Glomerular endothelial cell (primary cell): ENCODE results near the gene CPTP. TPM values are rescaled to one million over a fixed set of nuclear protein-coding genes. Genes with fewer than 3 reads are reported as not detected.

Experiments
- DNase-seq: peaks from one replicate; pipeline ENCODE4 v3.0.0-alpha.2; 2011; ENCODE audit warnings: low read depth, low spot score; ENCODE audit errors: extremely low read depth
- total RNA-seq: library from RNA; depleted of rRNA; stranded (reverse); fragments of >200 nt; gene quantifications from 2 replicates; pipeline ENCODE4 v1.2.3, GENCODE V29; 2015

The CPTP gene
- total RNA-seq, 1 donor from 2014 or later: 56.5 TPM

DNA sequence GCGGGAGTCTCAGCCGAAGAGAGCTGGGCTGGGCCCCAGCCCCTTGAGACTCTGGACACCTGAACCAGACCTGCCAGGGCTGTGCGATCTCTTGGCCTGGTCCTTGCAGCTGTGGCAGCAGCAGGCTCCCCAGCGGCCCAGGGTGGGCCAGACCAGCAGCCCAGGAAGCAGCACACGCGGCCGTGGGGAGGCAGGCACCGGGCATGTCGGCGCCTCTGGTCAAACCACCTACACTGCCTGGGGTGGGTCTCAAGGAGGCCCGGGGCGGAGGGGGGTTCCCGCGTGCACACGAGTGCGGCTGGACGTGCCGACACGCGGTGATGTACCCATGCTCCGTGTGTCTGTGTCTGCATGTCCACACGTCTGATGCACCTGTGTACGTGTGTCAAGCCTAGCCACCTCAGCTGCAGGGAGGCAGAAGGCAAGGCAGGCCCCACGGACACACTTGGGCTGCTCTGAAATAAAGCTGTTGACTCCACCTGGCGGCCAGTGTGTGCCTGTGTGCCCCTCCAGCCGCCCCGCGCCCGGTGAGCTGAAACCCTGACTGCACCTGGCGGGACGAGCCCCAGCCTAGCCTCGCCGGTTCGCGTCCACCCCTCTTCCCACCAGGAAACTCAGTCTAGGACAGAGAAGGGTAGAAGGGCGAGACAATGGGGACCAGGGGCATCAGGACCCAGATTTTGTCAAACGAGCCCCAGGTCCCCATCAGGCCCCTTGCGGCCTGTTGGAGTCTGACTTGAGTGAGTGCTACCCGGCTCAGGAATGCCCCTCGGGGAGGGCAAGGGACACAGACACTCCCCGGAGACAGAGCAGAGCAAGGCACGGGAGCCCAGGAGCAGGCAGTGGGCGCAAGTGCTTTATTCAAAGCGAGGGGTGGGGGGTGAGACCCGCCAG, 32.8 kb upstream of the CPTP start:
- DNase-seq: no peak

DNA sequence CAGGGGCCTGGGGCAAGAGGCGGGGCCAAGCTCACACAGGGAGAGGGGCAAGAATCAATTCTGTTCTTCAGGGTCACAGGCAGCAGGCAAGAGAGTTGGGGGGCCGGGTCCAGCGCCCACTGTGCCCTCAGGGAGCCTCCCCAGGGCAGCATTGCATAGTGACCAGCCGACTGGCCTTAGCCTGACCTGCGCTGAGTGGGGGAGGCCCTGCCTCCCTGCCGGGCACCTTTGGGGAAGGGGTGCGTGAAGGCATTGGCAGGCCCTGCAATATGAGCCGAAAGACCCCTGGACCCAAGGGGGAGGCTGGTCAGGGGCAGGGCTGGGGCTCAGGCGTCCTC, 32.2 kb upstream of the CPTP start:
- DNase-seq: no peak

DNA sequence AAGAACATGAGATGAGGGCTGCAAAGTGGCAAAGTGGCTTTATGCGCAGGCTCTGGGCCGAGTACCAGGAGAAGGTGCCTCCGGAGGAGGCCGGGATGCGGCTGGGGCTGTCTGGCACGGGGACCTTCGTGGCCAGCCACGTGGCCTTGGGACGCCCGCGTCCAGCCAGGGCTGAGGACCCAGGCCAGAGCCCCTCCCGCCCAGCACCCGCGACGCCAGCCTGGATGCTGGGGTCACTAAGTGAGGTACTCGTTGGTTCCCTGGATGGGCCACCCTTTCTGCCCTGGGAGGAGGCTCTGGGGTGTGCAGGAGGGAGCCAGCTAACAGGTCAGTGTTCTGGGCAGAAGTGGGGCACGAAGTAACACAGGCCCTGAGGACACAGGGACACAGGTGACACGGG, 31.8 kb upstream of the CPTP start:
- DNase-seq: no peak

DNA sequence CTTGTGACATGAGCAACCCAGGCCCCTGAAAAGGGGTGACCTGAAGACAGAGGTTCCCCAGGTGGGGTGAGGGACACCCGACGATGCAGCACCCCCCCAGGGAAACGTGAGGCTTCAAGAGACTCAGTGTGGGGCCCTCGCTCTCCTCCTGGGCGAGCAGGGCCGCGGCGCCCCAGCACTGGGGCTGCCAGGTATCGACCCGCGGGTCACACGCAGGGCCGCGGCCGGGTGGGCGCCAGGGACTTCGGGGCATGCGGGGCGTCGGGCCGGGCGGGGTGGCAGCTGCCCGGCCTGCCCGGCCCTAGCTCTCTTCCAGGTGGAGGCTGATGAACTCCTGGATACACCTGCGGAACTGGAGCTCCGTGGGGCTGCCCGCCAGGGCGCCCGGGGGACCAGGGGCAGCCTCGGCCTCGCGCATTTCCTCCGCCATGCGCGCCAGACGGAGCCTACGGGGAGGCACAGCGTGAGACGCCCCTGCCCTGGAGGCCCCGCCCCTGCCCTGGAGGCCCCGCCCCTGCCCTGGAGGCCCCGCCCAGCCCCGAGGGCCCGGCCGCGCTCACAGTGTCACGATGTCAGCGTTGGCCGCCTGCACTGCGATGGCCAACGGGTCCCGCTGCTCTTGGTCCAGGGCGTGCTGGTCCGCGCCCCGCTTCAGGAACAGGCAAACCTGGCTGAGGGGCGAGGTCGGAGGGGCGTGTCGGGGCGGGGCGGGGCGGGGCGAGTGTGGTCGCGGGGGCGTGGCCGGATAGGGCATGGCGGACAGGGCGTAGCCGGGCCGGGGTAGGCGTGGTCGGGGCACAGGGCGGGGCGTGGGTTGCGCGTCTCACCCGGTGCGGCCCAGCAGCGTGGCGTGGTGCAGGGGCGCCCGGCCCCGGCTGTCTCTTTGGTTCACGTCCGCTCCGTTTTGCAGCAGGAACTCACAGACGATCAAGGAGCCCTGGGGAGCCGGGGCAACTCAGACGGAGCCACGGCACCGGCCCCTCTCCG, 31.0 kb upstream of the CPTP start:
- DNase-seq: no peak

DNA sequence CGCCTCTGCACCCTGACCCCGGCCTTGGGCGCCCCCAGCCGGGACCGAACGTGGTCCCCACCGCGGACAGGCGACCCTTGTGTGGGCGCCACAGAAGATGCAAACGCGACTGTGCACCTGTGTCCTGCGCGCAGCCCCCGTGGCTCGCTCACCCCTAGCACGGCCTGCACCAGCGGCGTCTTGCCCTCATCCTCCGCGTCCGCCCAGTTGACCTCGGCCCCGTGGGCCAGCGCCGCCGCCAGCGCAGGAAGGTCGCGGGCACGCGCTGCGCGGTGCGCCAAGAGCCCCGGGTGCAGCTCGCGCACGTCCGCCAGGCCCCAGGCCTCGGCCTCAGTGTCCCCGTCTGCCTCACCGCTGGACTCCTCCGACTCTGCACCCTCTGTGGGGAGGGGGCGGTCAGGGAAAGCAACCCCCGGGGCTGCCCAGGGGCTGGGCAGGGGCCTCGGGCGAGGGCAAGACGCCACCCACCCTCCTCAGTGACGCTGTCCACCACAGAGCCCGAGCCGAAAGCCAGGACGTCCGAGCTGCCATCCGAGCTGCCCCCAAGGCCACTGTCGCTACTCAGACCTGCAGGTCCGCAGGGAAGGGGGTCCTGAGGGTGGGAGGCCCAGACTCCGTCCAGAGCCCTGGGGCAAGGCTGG, 30.2 kb upstream of the CPTP start:
- DNase-seq: no peak

DNA sequence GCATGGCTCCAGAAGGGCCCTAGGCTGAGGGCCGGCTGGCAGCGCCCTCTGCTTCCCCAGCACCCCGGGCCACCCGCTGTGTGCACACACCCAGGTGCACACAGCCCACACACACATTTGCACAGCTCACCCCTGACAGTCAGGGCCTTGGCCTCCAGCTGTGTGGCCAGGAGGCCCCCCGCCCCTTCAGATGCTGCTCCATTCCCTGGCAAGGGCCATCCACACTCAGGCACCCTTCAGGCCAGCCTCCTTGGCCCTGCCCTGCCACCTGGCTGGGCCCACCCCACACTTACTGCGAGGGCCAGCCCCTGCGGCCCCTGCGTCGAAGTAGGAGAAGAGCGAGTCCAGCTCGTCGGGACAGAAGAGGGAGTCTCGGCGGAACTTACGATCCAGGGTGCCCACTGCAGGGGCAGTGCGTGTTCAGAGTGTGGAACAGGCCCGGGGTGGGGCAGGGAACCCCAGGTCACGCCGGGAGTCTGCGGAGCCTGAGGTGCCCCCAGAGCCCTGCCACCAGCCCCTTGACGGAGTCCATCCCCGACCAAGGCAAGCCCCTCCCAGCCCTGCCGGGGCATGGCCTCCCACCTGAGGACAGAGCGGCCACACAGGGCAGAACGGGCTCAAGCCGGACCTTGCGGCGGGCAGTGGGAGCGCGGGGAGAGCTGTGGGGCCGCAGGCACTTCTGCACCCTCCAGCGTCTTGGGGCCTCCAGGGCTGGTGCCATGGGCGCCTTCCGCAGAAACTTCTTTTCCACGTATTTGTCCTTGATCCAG, 29.3 kb upstream of the CPTP start:
- no peak for DNase-seq

DNA sequence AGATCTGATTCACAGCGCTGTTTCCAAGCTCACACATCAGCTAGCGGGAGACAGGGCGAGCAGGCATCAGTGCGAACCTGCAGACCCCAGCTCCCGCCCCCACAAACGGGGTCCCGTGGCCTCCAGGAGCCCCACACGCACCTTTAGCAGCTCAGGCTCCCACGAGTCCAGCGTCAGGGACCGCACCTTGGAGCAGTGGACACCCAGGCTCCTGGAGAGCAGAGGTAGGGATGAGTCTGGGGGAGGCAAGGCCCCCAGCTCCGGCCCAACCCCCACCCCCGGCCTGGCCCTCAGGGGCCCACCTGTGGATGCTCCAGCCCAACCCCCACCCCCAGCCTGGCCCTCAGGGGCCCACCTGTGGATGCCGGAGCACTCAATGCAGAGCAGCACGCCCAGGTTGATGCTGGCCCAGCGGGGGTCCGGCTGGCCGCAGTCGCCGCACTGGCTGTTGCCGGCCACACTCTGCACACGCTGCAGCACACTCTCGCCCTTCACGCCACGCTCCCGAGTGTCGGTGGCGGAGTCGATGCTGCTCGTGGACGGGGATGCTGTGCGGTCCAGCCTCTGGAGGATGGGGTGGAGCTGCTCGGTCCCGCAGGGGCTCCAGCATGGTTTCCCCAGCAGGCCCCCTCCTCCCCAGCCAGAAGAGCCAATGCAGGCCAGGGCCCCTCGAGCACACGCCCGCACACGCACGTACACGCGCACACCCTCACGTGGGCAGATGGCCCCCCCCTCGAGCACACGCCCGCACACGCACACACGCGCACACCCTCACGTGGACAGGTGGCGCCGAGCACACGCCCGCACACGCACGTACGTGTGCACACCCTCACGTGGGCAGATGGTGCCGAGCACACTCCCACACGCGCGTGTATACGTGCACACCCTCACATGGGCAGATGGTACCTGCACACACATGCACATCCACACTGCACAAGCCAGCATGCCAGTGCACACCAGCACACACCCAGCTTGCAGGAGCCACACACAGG, 28.2 kb upstream of the CPTP start:
- no peak for DNase-seq

DNA sequence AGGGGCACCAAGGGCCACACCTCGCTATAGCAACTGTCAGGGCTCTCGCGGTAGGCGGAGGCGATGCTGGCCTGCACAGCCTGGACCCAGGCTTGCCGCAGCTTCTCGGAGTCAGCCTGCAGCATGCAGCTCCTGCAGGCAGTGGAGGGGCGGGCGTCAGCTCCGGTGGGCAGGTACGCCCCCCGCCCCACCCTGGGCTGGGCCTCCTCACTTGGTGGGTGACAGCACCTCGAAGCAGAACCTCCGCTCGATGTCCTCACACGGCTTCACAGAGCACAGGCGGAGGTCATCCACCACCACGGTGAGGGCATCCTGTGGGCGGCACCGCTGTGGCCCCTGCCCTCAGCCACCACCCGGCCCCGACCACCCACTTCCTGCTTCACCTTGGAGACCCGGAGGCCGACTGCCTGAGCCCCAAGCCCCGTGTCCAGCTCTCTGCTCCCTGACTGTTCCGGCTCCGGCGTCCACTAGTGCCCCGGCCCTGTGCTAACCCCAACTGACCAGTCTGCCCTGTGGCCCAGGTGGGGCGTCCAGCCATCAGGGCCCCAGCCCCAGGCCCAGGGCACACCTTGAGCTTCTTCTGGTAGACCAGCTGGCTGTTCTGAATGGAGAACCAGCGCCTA, 26.7 kb upstream of the CPTP start:
- no peak for DNase-seq

DNA sequence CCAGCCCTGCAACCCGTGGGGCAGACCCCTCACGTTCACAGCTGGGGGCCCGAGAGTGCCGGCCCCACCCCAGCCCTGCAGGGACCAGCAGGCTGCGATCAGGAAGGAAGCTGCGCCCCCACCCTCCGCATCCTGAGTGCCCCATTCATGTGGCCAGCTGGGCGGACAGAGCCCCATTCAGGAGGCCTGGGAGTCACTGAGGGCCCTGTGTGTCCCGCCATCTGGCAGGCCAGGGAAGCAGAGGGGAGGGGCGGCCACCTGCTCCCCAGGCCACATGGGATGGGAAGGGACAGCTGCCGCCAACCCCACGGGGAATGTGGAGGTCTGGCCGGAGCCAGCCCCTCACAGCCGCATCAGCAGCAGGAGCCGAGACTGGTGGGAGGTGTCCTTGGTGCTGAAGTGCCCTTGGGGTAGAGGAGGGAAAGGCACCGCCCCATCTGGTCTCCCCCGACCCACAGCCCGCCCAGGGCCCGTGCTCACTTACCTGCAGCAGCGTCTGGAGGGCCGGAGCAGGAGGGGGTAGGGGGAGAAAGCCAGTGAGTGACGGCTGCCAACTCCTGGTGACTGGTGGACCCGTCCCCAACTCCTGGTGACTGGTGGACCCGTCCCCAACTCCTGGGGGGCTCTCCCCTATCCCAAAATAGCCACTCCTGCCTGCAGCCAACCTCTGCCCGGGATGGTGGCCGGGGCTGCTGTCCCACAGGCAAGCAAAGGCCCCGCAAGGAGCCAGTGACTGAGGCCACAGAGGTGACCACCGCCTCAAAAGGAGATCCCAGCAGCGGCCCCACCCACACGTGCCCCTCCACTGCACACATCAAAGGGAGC, 25.5 kb upstream of the CPTP start:
- no peak for DNase-seq

DNA sequence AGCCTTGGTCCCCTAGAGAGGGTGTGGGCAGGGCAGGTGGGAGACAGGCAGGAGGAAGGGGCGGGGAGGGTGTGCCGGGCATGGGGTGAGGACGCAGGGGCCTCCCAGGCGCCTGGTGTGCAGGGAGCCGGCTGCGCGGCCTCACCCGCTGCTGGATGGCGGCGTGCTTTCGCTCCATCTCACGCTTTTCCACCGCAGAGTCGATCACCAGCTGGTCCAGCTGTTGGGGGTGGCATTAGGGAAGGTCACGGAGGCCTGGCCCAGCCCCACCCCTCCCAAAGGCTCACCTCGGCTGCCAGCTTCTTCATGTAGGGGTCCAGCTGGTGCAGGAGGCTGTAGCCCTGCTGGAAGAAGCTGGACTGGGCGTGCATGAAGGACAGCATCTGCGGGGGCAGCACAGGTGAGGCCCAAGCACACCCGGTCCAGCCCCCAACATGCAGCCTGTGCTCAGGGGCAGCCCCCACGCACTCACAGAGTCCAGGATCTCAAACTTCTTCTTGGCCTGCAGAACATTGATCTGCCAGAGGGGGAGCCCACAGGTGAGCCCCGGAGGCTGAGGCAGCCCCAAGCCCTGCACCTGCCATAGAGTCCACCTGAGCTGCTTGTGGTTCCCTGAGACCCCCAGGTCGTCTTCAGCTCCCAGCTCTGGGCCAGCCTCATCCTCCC, 24.8 kb upstream of the CPTP start:
- no peak for DNase-seq

DNA sequence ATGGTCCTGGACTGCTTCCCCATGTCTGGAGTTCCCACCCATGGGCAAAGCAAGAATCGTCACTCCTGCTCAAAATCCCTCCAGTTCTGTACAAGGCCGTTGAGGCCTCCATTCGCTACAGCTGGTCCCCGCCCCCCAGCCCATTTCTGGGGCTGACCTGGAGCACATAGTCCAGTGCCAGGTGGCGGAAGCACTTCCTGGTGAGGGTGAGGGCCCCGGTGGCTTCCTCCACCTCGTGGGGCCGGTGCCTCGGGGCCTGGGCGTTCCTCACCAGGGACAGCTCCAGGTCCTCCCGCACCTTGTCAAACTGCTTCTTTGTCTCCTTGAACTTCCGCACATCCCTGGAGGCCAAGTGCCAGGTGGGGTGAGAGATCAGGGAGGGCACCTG, 24.3 kb upstream of the CPTP start:
- DNase-seq: no peak

DNA sequence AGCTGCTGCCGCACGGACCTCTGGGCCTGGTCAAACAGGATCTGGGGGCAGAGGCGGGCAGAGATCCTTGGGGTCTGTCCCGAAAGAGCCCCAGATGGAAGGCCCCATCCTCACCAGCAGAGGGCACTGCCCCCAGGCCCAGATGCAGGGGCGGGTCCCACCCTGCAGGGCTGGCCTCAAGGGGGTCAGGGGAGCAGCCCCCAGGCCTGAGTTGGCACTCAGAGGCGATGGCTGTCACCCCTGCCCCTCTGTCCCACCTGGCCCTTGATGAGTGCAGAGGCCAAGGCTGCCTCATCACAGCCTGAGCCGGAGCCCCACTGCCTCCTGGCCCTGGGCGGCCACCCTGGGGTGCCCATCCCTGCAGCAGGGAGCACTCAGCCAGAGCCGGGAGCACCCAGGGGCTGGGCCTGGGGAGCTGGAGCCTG, 22.6 kb upstream of the CPTP start:
- DNase-seq: no peak

DNA sequence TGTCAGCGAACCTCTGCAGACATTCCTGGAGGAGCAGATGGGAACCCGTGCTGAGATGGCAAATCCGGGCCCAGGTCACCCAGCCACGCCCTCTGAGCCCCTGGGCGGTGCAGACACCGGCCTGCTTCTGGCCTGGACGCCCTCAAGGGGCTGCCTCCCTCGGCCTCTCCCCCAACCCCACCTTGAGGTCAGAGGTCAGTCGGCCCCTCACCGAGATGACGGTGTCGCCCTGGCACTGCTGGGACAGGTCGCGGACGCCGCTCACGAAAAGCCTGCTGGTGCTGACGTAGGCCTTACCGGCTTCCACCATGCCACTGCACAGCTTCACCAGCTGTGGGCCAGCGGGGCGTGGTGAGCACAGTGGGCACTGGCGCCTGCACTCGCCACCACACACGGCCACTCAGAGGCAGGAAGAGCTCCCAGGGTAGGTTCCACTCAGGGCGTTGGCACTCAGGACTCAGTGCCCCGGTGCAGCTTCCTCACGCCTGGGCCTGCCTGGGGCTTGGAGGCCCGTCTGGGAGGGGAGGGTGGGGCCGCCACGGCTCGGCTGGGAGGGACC, 21.6 kb upstream of the CPTP start:
- no peak for DNase-seq

DNA sequence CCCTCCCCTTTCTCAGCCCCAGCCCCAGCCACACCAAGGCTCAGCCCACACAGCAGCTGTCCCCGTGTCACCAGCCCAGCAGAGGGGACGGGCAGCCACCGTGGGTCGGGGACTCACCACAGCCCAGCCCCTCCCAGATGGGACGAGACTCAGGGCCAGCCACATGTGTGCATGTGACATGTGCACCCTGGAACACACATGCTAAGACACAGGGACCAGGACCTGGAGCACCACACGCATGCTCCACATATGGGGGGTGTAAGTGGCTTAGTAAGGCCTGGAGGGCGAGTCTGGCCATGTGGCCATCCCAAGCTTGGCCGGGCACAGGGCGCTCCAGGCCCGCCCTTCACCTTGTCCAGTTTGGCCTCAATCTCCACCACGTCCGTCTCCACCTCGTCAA, 20.9 kb upstream of the CPTP start:
- no peak for DNase-seq

DNA sequence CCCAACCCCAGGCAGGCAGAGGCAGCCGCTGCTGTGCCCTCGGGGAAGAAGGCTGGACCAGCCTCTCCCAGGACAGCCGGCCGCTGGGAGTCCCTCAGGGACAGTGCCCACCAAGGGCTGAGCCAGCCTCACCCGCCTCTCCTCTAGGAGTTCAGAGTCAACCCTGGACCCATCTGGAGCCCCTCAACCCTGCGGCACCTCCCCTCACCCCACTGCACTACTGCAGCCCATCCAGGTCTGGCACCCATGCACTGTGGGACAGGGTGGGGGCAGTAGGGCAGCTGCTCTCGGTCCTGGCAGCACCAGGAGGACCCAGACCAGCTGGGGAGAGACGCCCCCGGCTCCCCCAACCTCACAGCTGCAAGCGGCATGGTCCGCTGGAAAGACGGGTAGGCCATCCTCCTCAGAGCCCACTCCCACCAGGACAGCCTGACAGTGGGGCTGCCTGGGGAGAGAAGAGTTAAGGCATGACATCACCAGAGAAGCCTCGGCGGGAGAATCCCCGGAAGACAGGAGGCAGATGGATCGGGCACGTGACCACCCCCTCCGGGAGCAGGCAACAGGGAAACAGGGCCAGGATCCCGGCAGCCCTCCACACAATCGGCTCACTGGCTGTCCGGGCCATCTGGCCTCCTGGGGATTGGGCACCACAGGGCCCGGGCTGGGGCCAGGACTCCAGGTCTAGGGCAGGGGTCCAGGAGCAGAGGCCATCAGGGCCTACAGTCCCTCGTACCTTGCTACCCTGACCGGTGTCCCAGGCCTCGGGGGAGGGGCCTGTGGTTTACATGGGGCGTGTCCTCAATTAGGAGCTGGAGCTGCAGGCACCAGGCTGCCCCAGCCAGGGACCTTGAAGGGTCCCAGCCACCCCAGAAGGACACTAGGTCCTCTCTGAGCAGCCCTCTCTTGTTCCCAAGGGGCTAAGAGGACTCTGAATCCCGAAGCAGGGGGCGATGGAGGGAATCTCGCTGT, 20.0 kb upstream of the CPTP start:
- no peak for DNase-seq
